ENCODE results near the gene CFL2.
"Not testable (repeated sequence)": the region's sequence is repeated elsewhere in the genome, so short reads cannot be mapped to it uniquely, and the experiment has no call there.

Gene CFL2

GRCh38 chr14:34714320-34715126 is at the start of gene CFL2:
TSS of gene CFL2 (minus strand) at chr14:34714593. CDS start at chr14:34714540, 53 bp downstream.
- Mint-ChIP-seq H3K27me3 (peaks cover 1% of the 10 kb centered on the region), H3K36me3 (peaks cover 7% of the 10 kb centered on the region), H3K9me3 (ENCODE audit: low read depth) (no peaks in the 10 kb centered on the region), H3K4me1 (ENCODE audit: low read depth) (peaks cover 38% of the 10 kb centered on the region), H3K27ac (peak within 1 kb of the TSS; percentile 94), H3K4me3 (peak within 1 kb of the TSS; percentile 95)

GRCh38 chr14:34755215-34755614 is 40.8 kb upstream of the CFL2 start:
- peaks cover 5% of the 10 kb centered on the region for H3K36me3 Mint-ChIP-seq
- no peaks in the 10 kb centered on the region for H3K27me3 Mint-ChIP-seq
- no peaks in the 10 kb centered on the region for H3K9me3 Mint-ChIP-seq (ENCODE audit: low read depth)
- H3K27ac Mint-ChIP-seq: peak overlapping the region; percentile 2
- H3K4me3 Mint-ChIP-seq: no peak overlapping the region
- no peaks in the 10 kb centered on the region for H3K4me1 Mint-ChIP-seq (ENCODE audit: low read depth)

- Mint-ChIP-seq H3K27me3 (no peaks in the 10 kb centered on the region), H3K4me3 (no peak overlapping the region), H3K27ac (peak overlapping the region; percentile 12), H3K4me1 (ENCODE audit: low read depth) (no peaks in the 10 kb centered on the region), H3K36me3 (peaks cover 5% of the 10 kb centered on the region), H3K9me3 (ENCODE audit: low read depth) (no peaks in the 10 kb centered on the region)
Measured at GRCh38 chr14:34754687-34755086, 40.3 kb upstream of the CFL2 start.

DNA sequence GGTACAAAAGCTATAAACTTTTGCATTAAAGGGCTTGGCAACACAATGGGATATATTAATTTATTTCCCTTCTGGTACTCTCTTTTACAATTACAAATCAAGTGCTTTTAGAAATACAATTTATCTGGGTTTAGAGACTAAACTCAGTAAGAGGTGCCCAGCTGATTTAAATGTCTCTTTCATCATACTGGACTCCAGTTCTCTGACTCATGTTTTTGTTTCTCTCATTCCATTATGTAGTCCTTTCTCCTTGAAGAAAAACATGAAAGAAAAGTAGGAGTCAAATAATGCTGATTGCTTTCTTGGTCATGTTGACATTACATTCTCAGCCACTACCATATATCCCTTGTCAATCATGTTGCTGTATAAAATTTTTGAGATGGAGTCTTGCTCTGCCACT is 36.3 kb upstream of the CFL2 start:
- Mint-ChIP-seq H3K9me3 (ENCODE audit: low read depth) (no peaks in the 10 kb centered on the region), H3K36me3 (peaks cover 3% of the 10 kb centered on the region), H3K4me1 (ENCODE audit: low read depth) (no peaks in the 10 kb centered on the region), H3K27ac (no peak overlapping the region), H3K27me3 (no peaks in the 10 kb centered on the region), H3K4me3 (no peak overlapping the region)

DNA sequence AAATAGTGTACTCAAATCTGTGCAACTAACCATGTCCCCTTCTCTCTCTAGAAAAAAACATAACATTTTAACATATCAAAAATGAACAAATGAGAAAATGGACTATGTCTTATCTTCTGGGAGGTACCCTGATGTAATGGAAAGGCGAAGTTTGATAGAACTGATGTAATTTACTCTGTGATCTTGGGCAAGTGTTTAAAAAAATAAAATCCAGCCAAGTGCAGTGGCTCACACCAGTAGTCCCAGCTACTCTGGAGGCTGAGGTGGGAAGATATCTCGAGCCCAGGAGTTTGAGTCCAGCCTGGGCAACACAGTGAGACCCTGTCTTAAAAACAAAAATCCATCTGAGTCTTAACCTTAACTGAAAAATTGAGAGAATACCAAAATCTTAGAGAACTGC is 35.8 kb upstream of the CFL2 start:
- H3K27ac Mint-ChIP-seq: no peak overlapping the region
- H3K27me3 Mint-ChIP-seq: no peaks in the 10 kb centered on the region
- H3K4me1 Mint-ChIP-seq (ENCODE audit: low read depth): no peaks in the 10 kb centered on the region
- no peaks in the 10 kb centered on the region for H3K9me3 Mint-ChIP-seq (ENCODE audit: low read depth)
- no peak overlapping the region for H3K4me3 Mint-ChIP-seq
- peaks cover under 1% of the 10 kb centered on the region for H3K36me3 Mint-ChIP-seq

- Mint-ChIP-seq H3K36me3 (no peaks in the 10 kb centered on the region), H3K27ac (no peak overlapping the region), H3K4me1 (ENCODE audit: low read depth) (no peaks in the 10 kb centered on the region), H3K9me3 (ENCODE audit: low read depth) (no peaks in the 10 kb centered on the region), H3K4me3 (no peak overlapping the region), H3K27me3 (no peaks in the 10 kb centered on the region)
Measured at GRCh38 chr14:34749408-34749807, 35.0 kb upstream of the CFL2 start.

- Mint-ChIP-seq H3K9me3 (ENCODE audit: low read depth) (no peaks in the 10 kb centered on the region), H3K4me3 (no peak overlapping the region), H3K27ac (no peak overlapping the region), H3K36me3 (peaks cover 2% of the 10 kb centered on the region), H3K4me1 (ENCODE audit: low read depth) (peaks cover 14% of the 10 kb centered on the region), H3K27me3 (no peaks in the 10 kb centered on the region)
Measured at GRCh38 chr14:34742270-34743115, 28.1 kb upstream of the CFL2 start.

DNA sequence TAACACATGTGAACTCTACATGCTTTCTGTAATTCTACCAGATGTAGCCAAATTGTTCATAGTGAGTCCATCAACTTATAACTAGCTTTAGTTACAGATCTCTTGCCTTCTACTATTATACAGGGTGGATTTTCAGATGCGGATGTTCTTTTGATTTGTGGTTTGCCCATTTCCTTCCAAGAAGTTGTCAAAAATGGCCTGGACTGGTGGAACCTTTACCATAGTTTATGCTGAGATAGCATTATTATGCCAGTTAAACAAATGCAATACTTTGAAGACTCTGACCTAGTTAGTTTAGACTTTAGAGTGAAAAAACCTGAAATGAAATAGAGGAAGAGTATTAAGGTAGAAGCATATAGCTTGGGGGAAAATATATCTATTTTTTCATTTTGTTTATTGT is 27.4 kb upstream of the CFL2 start:
- Mint-ChIP-seq H3K27me3 (no peaks in the 10 kb centered on the region), H3K36me3 (peaks cover 2% of the 10 kb centered on the region), H3K9me3 (ENCODE audit: low read depth) (no peaks in the 10 kb centered on the region), H3K4me1 (ENCODE audit: low read depth) (peaks cover 14% of the 10 kb centered on the region), H3K4me3 (no peak overlapping the region), H3K27ac (no peak overlapping the region)

GRCh38 chr14:34740139-34740538 is 25.7 kb upstream of the CFL2 start:
- H3K4me1 Mint-ChIP-seq (ENCODE audit: low read depth): peaks cover 14% of the 10 kb centered on the region
- H3K27me3 Mint-ChIP-seq; H3K9me3 Mint-ChIP-seq (ENCODE audit: low read depth); H3K4me3 Mint-ChIP-seq; H3K27ac Mint-ChIP-seq; H3K36me3 Mint-ChIP-seq: not testable (repeated sequence)

- H3K36me3 Mint-ChIP-seq; H3K27me3 Mint-ChIP-seq; H3K27ac Mint-ChIP-seq; H3K9me3 Mint-ChIP-seq (ENCODE audit: low read depth); H3K4me1 Mint-ChIP-seq (ENCODE audit: low read depth); H3K4me3 Mint-ChIP-seq: not testable (repeated sequence)
Measured at GRCh38 chr14:34737079-34737478, 22.7 kb upstream of the CFL2 start.

DNA sequence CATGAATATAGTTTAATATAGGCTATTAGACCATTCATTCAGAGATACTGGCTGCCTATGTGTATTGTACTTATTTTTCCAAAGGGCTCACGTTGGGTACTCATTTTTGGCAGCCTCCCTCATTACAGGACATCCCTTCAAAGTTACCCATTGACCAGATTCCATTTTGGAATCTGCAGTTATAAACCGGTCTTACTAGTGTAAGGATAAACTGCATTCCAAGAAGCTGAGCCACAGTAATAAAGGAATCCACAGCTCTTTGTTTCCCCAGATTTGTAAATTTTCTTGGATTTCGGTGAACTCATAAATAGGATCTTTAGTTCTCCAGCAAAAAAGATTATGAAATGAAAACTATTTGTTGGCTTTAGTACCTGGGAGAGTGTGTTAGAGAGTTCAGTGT is 18.9 kb upstream of the CFL2 start:
- no peaks in the 10 kb centered on the region for H3K4me1 Mint-ChIP-seq (ENCODE audit: low read depth)
- no peak overlapping the region for H3K27ac Mint-ChIP-seq
- H3K9me3 Mint-ChIP-seq (ENCODE audit: low read depth): no peaks in the 10 kb centered on the region
- no peaks in the 10 kb centered on the region for H3K36me3 Mint-ChIP-seq
- no peaks in the 10 kb centered on the region for H3K27me3 Mint-ChIP-seq
- no peak overlapping the region for H3K4me3 Mint-ChIP-seq

DNA sequence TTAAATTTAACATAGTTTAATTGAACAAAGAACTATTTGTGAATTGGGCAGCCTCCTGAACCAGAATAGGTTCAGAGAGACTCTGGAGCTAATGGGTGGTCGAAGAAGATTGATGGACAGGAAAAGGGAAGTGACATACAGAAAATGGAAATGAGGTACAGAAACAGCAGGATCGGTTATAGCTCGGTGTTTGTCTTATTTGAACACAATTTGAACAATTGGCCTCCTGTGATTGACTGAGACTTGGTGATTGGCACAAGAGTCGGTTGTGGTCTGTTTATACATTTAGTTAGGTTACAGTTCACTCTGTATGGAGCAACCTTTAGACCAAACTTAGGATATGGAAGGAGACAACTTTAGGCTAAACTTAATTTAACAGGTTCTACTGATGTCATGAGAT is 18.4 kb upstream of the CFL2 start:
- Mint-ChIP-seq H3K27ac (no peak overlapping the region), H3K4me1 (ENCODE audit: low read depth) (no peaks in the 10 kb centered on the region), H3K27me3 (no peaks in the 10 kb centered on the region), H3K4me3 (no peak overlapping the region), H3K36me3 (no peaks in the 10 kb centered on the region), H3K9me3 (ENCODE audit: low read depth) (no peaks in the 10 kb centered on the region)

GRCh38 chr14:34723867-34724266 is 9.5 kb upstream of the CFL2 start:
- Mint-ChIP-seq H3K27me3 (no peaks in the 10 kb centered on the region), H3K27ac (no peak overlapping the region), H3K36me3 (no peaks in the 10 kb centered on the region), H3K4me1 (ENCODE audit: low read depth) (peaks cover 5% of the 10 kb centered on the region), H3K9me3 (ENCODE audit: low read depth) (no peaks in the 10 kb centered on the region), H3K4me3 (no peak overlapping the region)

GRCh38 chr14:34722723-34723545 is 8.5 kb upstream of the CFL2 start:
- Mint-ChIP-seq H3K9me3 (ENCODE audit: low read depth) (no peaks in the 10 kb centered on the region), H3K27ac (no peak overlapping the region), H3K36me3 (no peaks in the 10 kb centered on the region), H3K4me3 (no peak overlapping the region), H3K27me3 (no peaks in the 10 kb centered on the region), H3K4me1 (ENCODE audit: low read depth) (peaks cover 5% of the 10 kb centered on the region)

- Mint-ChIP-seq H3K9me3 (ENCODE audit: low read depth) (no peaks in the 10 kb centered on the region), H3K4me3 (no peak overlapping the region), H3K27ac (no peak overlapping the region), H3K27me3 (peaks cover 1% of the 10 kb centered on the region), H3K4me1 (ENCODE audit: low read depth) (peaks cover 5% of the 10 kb centered on the region), H3K36me3 (no peaks in the 10 kb centered on the region)
Measured at GRCh38 chr14:34721129-34721528, 6.7 kb upstream of the CFL2 start.

All from activated naive CD8-positive, alpha-beta T cell (primary cell).